H1 (cell line): Measurements from ENCODE around the gene HMGCS2. TPM values are rescaled to one million over a fixed set of nuclear protein-coding genes. Genes with fewer than 3 reads are reported as not detected.

Source experiments
- BCL11A ChIP-seq, 2 experiments: IDR thresholded peaks; one replicate each; pipeline ENCODE4 v1.6.1; 2011; ENCODE audit warnings: low read depth in 2 of 2, low read length in 2 of 2, mild to moderate bottlenecking in 2 of 2
- CHD2 ChIP-seq: IDR thresholded peaks from 2 replicates; pipeline ENCODE4 v1.6.1; 2012; ENCODE audit warnings: low read length, improper control_type of control experiment
- JUND ChIP-seq: IDR thresholded peaks from 2 replicates; pipeline ENCODE4 v1.6.1; 2011; ENCODE audit warnings: mild to moderate bottlenecking, improper control_type of control experiment, low read length
- NRF1 ChIP-seq: IDR thresholded peaks from 2 replicates; pipeline ENCODE4 v1.6.1; 2011; ENCODE audit warnings: mild to moderate bottlenecking, low read depth, low read length, improper control_type of control experiment
- PHF8 ChIP-seq: fragments of 200-600 bp; sonication (generic); conservative IDR thresholded peaks from 2 replicates; pipeline ENCODE4 v1.7.1; 2012; ENCODE audit warnings: low read depth, mild to moderate bottlenecking, inconsistent platforms, low read length, moderate library complexity
- RNF2 ChIP-seq: fragments of 200-900, 300-1000 bp; sonication (generic); IDR thresholded peaks from 2 replicates; pipeline ENCODE4 v1.7.1; 2016; ENCODE audit warnings: borderline replicate concordance, low read depth, mild to moderate bottlenecking, antibody characterized with exemption, low read length; ENCODE audit not compliant: poor library complexity, severe bottlenecking; ENCODE audit errors: missing control alignments
- polyA plus RNA-seq, 7 experiments: library from polyadenylated mRNA; depleted of rRNA in 3 of 7; stranded (reverse) in 5 of 7; unstranded in 2 of 7; fragments of >200 nt in 5 of 7; fragments of 200-250 nt in 2 of 7; gene quantifications; 1 replicate in 5 of 7; 2 replicates in 1 of 7; 4 replicates in 1 of 7; pipeline versions ENCODE4 v1.2.1 to v1.2.3, GENCODE V29; 2011 to 2013; ENCODE audit warnings: missing spikeins in 2 of 7, mixed read lengths in 2 of 7
- total RNA-seq: library from RNA; stranded (reverse); fragmentation: NEBNext Ultra II Directional; extraction: Animal tissue kit (Norgen Biotek cat#: 25700); gene quantifications from 2 replicates; pipeline ENCODE4 v1.2.1, GENCODE V29; 2021

Gene HMGCS2
- total and polyA plus RNA-seq, 2 of the 8 experiments (the other 6 are each of a cell fraction or from before 2014, with no cell fraction given): not detected

- TF ChIP-seq RNF2 (no peak), JUND (no peak), CHD2 (no peak), NRF1 (no peak), PHF8 (no peak), BCL11A (IDR thresholded peaks at IDR 0.05; ENCODE audit: low read depth in 2 of 2, low read length in 2 of 2) (no peak)
Measured at GRCh38 chr1:119782631-119783325, 14.1 kb upstream of the HMGCS2 start (continued).
